Stimulated activated naive CD8-positive, alpha-beta T cell treated with anti-CD3 and anti-CD28 coated beads, Interleukin-15, amount 100 ng/mL, for 72 hours (primary cell): ENCODE data around the gene FAM174B.

Experiments
- ATAC-seq: fragments of 150-1000 bp; cut with Tn5 transposase; 2 replicates; pipeline ENCODE4 v1.10.0; 2021; ENCODE audit warnings: mild to moderate bottlenecking, moderate library complexity
- DNase-seq, 2 donors: peaks; one replicate each; pipeline ENCODE4 v3.0.0; 2021 to 2022
- H3K27ac Mint-ChIP-seq, 2 donors: one replicate each; pipeline ENCODE4 v1.8.0; 2022; ENCODE audit warnings: mild to moderate bottlenecking in 2 of 2, mixed read lengths in 2 of 2, moderate library complexity in 2 of 2
- H3K27me3 Mint-ChIP-seq: one replicate; pipeline ENCODE4 v1.8.0; 2022; ENCODE audit warnings: mixed read lengths
- H3K4me1 Mint-ChIP-seq: one replicate; pipeline ENCODE4 v1.8.0; 2022; ENCODE audit warnings: mild to moderate bottlenecking, mixed read lengths
- H3K4me3 Mint-ChIP-seq, 2 donors: one replicate each; pipeline ENCODE4 v1.8.0; 2022; ENCODE audit warnings: mild to moderate bottlenecking in 2 of 2, mixed read lengths in 2 of 2, moderate library complexity in 1 of 2
- H3K9me3 Mint-ChIP-seq, 2 donors: one replicate each; pipeline ENCODE4 v1.8.0; 2022; ENCODE audit warnings: mixed read lengths in 2 of 2

Gene FAM174B

GRCh38 chr15:92636908-92637481 lies 18.6 kb downstream of the FAM174B start:
- peaks cover 5% of the 10 kb centered on the region for H3K27me3 Mint-ChIP-seq
- peak; percentile 18 for ATAC-seq
- peaks cover 0 to 18% of the 10 kb centered on the region in 2 donors for H3K9me3 Mint-ChIP-seq
- no peak overlapping the region for H3K4me3 Mint-ChIP-seq
- H3K4me1 Mint-ChIP-seq, result peaks cover 12% of the 10 kb centered on the region
- no peak overlapping the region for H3K27ac Mint-ChIP-seq
- no peak for DNase-seq

DNA sequence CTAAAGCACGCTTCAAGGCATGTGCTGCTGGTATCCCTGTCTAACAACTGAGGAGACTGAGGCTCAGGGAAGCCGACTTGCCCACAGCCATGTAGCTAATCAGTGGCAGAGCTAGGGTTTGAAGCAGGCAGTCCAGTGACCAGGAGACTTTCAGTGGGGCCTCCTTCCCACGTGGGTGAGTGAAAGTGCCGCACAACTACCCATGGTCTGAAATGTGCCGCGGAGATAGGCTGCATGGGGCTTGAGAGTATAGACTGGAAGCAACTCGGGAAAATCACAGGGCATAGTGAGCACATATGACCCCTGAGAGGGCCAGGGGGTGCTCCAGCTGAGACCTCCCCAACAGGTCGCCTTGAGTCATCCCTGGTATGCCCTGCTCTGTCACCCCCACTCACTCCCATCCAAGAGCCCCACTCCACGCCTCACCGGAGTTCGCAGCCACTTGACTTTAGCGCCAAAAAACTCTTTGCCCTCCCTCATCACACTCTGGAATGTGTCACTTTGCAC lies 19.1 kb downstream of the FAM174B start:
- H3K4me1 Mint-ChIP-seq, result peaks cover 12% of the 10 kb centered on the region
- peaks cover 0 to 15% of the 10 kb centered on the region in 2 donors for H3K9me3 Mint-ChIP-seq
- H3K4me3 Mint-ChIP-seq, result no peak overlapping the region
- H3K27me3 Mint-ChIP-seq, result peaks cover 5% of the 10 kb centered on the region
- DNase-seq (no peak), ATAC-seq (no peak)
- H3K27ac Mint-ChIP-seq, result no peak overlapping the region

GRCh38 chr15:92634671-92635201 lies 20.8 kb downstream of the FAM174B start:
- Mint-ChIP-seq H3K4me1 (peaks cover 18% of the 10 kb centered on the region), H3K4me3 (no peak overlapping the region), H3K9me3 (peaks cover 0 to 12% of the 10 kb centered on the region in 2 donors), H3K27ac (no peak overlapping the region), H3K27me3 (peaks cover 5% of the 10 kb centered on the region)
- ATAC-seq (no peak), DNase-seq (no peak)

- DNase-seq (no peak), ATAC-seq (no peak)
- Mint-ChIP-seq H3K4me3 (no peak overlapping the region), H3K27ac (no peak overlapping the region), H3K27me3 (peaks cover 5% of the 10 kb centered on the region), H3K9me3 (peaks cover 0 to 5% of the 10 kb centered on the region in 2 donors), H3K4me1 (peaks cover 18% of the 10 kb centered on the region)
These were observed 21.5 kb downstream of the FAM174B start for GRCh38 chr15:92634060-92634459.

GRCh38 chr15:92633418-92633817 lies 22.2 kb downstream of the FAM174B start:
- no peak overlapping the region for H3K4me3 Mint-ChIP-seq
- peaks cover 18% of the 10 kb centered on the region for H3K4me1 Mint-ChIP-seq
- H3K9me3 Mint-ChIP-seq, result no peaks in the 10 kb centered on the region
- ATAC-seq (no peak), DNase-seq (no peak)
- no peak overlapping the region for H3K27ac Mint-ChIP-seq
- H3K27me3 Mint-ChIP-seq, result peaks cover 5% of the 10 kb centered on the region

DNA sequence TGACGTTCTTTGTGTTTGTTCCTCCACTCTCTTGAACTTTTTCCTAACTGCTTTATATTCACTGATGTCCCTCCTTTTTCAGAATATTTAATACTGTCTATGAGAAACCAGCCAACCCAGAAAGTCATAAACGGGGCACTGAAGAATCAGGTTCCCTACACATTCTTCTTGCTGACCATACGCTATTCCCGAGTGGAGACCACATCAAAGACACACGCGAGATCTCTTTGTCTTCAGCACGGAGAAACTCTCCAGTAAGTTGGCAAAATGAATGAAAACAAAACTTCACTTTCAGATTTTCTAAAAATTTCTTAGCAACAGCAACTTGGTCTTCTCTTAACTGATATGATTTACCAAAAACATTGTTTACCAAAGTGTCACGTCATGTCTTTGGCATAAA lies 22.6 kb downstream of the FAM174B start:
- H3K4me1 Mint-ChIP-seq, result peaks cover 18% of the 10 kb centered on the region
- H3K27ac Mint-ChIP-seq, result no peak overlapping the region

DNA sequence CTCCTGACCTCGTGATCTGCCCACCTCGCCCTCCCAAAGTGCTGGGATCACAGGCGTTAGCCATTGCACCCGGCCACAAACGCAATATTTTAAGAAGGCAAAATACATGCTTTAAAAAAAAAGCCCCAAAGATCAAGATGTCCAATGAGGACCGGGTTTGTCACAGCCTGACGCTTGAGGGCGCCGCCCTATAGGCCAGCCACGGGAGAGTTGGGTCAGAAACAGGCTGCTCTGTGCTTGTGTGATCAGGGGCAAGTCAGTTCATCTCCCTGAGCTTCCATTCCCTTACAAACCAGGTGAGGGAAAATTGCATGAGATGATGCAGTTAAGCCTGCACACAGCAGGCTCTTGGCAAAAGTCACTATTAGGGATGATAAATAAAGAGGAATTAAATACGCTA lies 23.9 kb downstream of the FAM174B start:
- no peak overlapping the region for H3K27ac Mint-ChIP-seq
- H3K9me3 Mint-ChIP-seq, result no peaks in the 10 kb centered on the region
- H3K27me3 Mint-ChIP-seq, result peaks cover 4% of the 10 kb centered on the region
- H3K4me1 Mint-ChIP-seq, result peaks cover 9% of the 10 kb centered on the region
- no peak for ATAC-seq
- no peak overlapping the region for H3K4me3 Mint-ChIP-seq
- no peak for DNase-seq

More for the DNA sequence above, 22.6 kb downstream of the FAM174B start:
- no peaks in the 10 kb centered on the region for H3K9me3 Mint-ChIP-seq
- no peak for ATAC-seq
- DNase-seq, result no peak
- H3K4me3 Mint-ChIP-seq, result no peak overlapping the region
- H3K27me3 Mint-ChIP-seq, result peaks cover 5% of the 10 kb centered on the region

DNA sequence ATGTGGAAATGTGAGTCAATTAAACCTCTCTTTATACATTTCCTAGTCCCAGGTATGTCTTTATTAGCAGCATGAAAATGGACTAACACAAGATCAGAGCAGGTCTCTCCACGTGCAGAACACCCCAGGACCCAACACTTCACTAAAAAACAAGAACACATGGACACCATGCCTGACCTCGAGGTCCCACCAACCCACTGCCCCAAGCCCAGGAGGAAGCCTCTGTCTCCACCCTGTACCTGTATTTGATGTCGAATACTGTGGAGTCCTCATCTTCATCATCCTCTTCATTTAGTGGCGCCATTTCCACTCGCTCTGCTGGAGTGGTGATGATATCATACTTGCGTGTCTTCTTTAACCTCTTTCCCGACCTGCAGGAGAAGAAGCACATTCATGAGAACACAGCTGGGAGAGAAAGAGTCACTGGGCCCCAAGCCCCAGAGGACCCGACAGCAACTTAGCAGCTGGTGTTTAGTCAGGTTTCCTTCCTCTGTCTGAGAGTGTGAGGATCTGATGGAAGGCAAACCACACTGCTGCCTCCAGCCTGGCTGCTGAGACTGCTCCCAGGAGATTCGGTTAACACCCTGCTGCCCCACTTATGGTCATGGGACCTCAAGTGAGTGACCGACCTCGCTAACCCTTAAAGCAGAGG lies 25.5 kb downstream of the FAM174B start:
- ATAC-seq (no peak), DNase-seq (no peak)
- no peak overlapping the region for H3K27ac Mint-ChIP-seq
- no peaks in the 10 kb centered on the region for H3K27me3 Mint-ChIP-seq
- peaks cover 16% of the 10 kb centered on the region for H3K4me1 Mint-ChIP-seq
- H3K9me3 Mint-ChIP-seq, result no peaks in the 10 kb centered on the region
- H3K4me3 Mint-ChIP-seq, result no peak overlapping the region

DNA sequence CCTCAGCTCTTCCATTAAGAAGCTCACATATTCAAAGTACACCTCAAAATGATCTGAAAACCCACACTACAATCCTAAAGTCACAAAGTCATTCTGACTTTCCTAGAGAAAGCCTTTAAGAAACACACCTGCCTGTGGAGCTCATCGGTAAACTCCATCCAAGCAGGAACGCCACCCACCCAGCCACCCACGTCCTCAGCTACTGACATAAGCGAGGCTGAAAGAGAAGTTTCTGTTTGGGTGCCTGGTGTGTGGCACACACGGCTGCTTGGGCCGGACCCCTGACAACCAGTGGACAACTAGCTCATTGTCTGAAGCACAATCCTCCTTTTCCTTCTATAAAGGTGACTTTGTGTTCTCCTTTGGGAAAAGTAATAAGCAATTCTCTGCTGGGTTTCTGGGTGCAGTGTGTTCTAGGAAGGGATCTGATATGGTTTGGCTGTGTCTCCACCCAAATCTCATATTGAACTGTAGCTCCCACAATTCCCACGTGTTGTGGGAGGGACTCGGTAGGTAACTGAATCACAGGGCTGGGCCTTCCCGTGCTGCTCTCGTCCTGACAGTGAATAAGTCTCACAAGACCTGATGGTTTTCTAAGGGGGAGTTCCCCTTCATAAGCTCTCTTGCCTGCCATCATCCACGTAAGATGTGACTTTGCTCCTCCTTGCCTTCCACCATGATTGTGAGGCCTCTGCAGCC lies 26.1 kb downstream of the FAM174B start:
- Mint-ChIP-seq H3K9me3 (no peaks in the 10 kb centered on the region), H3K27me3 (no peaks in the 10 kb centered on the region), H3K4me1 (peaks cover 22% of the 10 kb centered on the region), H3K27ac (no peak overlapping the region), H3K4me3 (no peak overlapping the region)
- ATAC-seq, result peak; percentile 14
- DNase-seq, result peak in 1 of 2 donors; percentile 23

- Mint-ChIP-seq H3K27me3 (no peaks in the 10 kb centered on the region), H3K9me3 (no peaks in the 10 kb centered on the region), H3K27ac (no peak overlapping the region), H3K4me3 (no peak overlapping the region), H3K4me1 (peaks cover 24% of the 10 kb centered on the region)
- ATAC-seq, result no peak
- no peak for DNase-seq
These were observed 28.6 kb downstream of the FAM174B start for GRCh38 chr15:92627014-92627413.

DNA sequence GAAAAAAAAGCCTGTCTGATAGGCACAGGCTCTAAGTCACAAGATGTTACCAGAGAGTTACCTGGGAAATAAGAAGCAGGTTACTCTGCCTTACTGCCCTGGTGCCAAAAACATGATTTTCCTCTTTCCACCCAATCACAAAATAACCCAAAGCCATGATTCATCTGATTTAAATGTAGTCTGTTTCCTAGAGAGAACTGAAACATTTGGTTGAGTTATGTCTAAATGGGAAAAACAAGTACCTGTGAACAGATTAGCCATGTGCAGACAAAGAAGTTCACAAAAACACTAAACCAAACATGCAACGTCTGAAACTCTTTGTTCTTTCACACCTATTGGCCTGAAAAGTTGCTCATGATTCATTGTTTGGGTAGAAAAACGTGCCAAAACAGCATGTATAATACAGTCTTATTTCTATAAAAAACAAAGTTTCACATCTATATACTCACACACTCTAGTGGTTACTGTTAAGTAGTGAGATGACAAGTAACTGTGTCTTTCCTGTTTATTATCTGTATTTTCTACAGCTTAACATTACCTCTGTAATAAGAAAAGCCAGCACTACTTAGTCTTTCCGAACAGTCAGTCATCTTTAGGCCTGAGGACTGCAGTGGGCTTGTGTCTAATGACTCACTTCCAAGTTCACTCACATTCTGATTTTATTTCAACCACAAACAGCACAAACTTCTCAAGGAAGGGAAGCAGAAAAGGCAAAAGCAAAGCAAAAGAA lies 30.2 kb downstream of the FAM174B start:
- Mint-ChIP-seq H3K4me1 (peaks cover 24% of the 10 kb centered on the region), H3K27ac (peak overlapping the region; percentile 97), H3K4me3 (peak overlapping the region; percentile 69 to 71), H3K9me3 (no peaks in the 10 kb centered on the region), H3K27me3 (no peaks in the 10 kb centered on the region)
- ATAC-seq (peak; percentile 97), DNase-seq (peak; percentile 20 to 55)

DNA sequence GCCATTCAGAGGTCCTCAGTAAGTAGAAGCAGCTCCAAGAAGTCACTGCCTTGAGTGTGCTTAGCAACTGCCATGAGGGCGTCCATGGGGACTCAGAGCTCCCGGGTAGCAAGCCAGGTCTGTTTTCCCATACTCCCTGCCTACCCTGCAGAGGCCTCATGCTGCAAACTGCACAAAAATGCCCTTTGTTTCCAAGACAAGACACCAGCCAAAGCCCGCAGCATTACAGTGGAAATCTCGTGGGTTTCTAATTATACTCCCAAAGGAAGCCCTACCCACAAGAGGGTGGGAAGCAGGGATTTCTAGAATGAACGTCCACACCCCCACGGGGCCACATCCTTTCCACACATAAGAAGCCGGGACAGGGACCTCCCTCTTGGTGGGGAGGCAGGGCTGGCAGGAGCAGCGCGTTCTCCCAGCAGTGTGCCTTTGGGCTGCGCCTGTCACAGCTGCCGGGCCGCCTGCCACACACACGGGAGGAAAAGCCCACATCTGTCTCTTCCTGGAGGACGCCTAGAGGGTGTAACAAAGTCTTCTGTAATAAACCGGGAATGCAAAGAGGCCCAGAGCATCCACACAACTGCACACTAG lies 31.1 kb downstream of the FAM174B start:
- no peaks in the 10 kb centered on the region for H3K9me3 Mint-ChIP-seq
- ATAC-seq, result no peak
- peak overlapping the region in 1 of 2 donors; percentile 48 for H3K27ac Mint-ChIP-seq
- H3K4me3 Mint-ChIP-seq, result no peak overlapping the region
- DNase-seq, result no peak
- H3K4me1 Mint-ChIP-seq, result peaks cover 18% of the 10 kb centered on the region
- no peaks in the 10 kb centered on the region for H3K27me3 Mint-ChIP-seq

DNA sequence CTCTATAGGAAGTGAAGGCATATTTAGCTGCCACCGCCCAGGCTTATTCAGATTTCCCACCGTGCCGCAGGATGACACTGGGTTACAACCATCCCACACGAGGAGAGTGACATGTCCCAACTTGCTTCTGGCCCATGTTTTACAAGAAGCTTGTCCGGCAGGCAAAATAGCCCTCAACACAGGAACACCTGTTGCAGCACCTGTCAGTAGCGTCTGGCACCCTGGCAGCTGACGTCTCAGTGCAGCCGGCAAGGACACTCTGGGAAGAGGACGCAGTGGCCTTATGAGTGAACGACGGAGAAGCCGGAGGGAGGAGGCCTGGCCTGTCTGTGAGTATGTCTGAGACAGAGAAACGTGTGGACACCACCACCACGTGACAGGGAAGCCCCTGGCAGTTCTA lies 32.1 kb downstream of the FAM174B start:
- no peak overlapping the region for H3K4me3 Mint-ChIP-seq
- H3K27ac Mint-ChIP-seq, result no peak overlapping the region
- no peak for ATAC-seq
- no peak for DNase-seq
- H3K4me1 Mint-ChIP-seq, result peaks cover 18% of the 10 kb centered on the region
- H3K9me3 Mint-ChIP-seq, result no peaks in the 10 kb centered on the region
- H3K27me3 Mint-ChIP-seq, result no peaks in the 10 kb centered on the region

GRCh38 chr15:92621972-92622533 lies 33.5 kb downstream of the FAM174B start:
- Mint-ChIP-seq H3K27me3 (no peaks in the 10 kb centered on the region), H3K4me1 (peaks cover 18% of the 10 kb centered on the region), H3K27ac (no peak overlapping the region), H3K9me3 (no peaks in the 10 kb centered on the region), H3K4me3 (no peak overlapping the region)
- DNase-seq (no peak), ATAC-seq (no peak)

GRCh38 chr15:92620991-92621390 lies 34.6 kb downstream of the FAM174B start:
- Mint-ChIP-seq H3K27me3 (no peaks in the 10 kb centered on the region), H3K4me1 (peaks cover 17% of the 10 kb centered on the region)

More at GRCh38 chr15:92620991-92621390, 34.6 kb downstream of the FAM174B start:
- no peak for DNase-seq
- Mint-ChIP-seq H3K9me3 (no peaks in the 10 kb centered on the region), H3K4me3 (no peak overlapping the region), H3K27ac (no peak overlapping the region)
- no peak for ATAC-seq
